ENCODE data around the gene SBK2. TPM values are rescaled to one million over a fixed set of nuclear protein-coding genes. Genes with fewer than 3 reads are reported as not detected.
A peak's percentile ranks its signal among the peaks of the same experiment; 100 is the strongest.

SBK2 gene
- total RNA-seq, 1 donor from 2014 or later, result 4.2 TPM

DNA sequence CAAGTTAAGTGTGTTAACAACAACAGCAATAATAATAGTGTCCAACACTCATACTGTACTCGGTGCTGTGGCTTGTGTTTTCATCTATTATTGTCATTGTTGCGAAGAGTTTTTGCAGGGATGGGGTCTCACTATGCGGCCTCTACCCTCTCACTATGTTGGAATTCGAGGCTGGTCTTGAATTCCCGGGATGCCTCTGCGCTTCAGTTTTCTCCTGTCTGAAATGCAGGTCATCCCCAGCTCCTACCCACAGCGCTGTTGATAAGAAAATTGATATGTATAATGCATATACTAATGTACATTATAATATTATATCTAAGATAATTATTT is 13.4 kb upstream of the SBK2 start:
- peak overlapping the region; percentile 95 for H3K27ac Mint-ChIP-seq (ENCODE audit: unreplicated experiment)
- Histone ChIP-seq H3K9ac (ENCODE audit: low read length) (peak overlapping the region; percentile 86), H2AFZ (ENCODE audit: low read depth, low read length) (peak overlapping the region; percentile 65), H3K36me3 (ENCODE audit: insufficient read depth, low read length) (no peaks in the 10 kb centered on the region), H3K27ac (ENCODE audit: low read depth, low read length) (peak overlapping the region; percentile 99), H3K4me2 (ENCODE audit: low read length) (peak overlapping the region; percentile 83), H3K27me3 (ENCODE audit: insufficient read depth, low read length) (no peaks in the 10 kb centered on the region), H4K20me1 (ENCODE audit: insufficient read depth, low read length) (no peaks in the 10 kb centered on the region), H3K4me1 (ENCODE audit: insufficient read depth, low read length) (peaks cover 41% of the 10 kb centered on the region), H3K79me2 (ENCODE audit: insufficient read depth, low read length) (no peaks in the 10 kb centered on the region), H3K4me3 (ENCODE audit: insufficient read depth, low read depth, low read length) (peak overlapping the region; percentile 40), H3K9me3 (ENCODE audit: insufficient read depth, low read depth, low read length) (no peaks in the 10 kb centered on the region)
- FAIRE-seq, result no peak
- no peaks in the 10 kb centered on the region for H3K9me3 Mint-ChIP-seq (ENCODE audit: unreplicated experiment)
- H3K4me1 Mint-ChIP-seq (ENCODE audit: low read depth, unreplicated experiment), result peaks cover 35% of the 10 kb centered on the region
- H3K4me3 Mint-ChIP-seq (ENCODE audit: unreplicated experiment), result peak overlapping the region; percentile 58
- peaks cover 2% of the 10 kb centered on the region for H3K36me3 Mint-ChIP-seq (ENCODE audit: low read depth, unreplicated experiment)
- no peaks in the 10 kb centered on the region for H3K27me3 Mint-ChIP-seq (ENCODE audit: low read depth, unreplicated experiment)
- peak; percentile 49 for DNase-seq (ENCODE audit: low read depth)
- TF ChIP-seq CTCF (IDR thresholded peaks at IDR 0.05; ENCODE audit: insufficient read depth, low read depth, low read length) (no peak), EZH2 (IDR thresholded peaks at IDR 0.05; ENCODE audit: insufficient read depth, low read length) (no peak)

GRCh38 chr19:55549500-55550320 is 12.8 kb upstream of the SBK2 start:
- no peak for TF ChIP-seq EZH2 (IDR thresholded peaks at IDR 0.05; ENCODE audit: insufficient read depth, low read length)
- no peak for TF ChIP-seq CTCF (IDR thresholded peaks at IDR 0.05; ENCODE audit: insufficient read depth, low read depth, low read length)
- Histone ChIP-seq H3K4me2 (ENCODE audit: low read length) (peak overlapping the region; percentile 83), H3K9me3 (ENCODE audit: insufficient read depth, low read depth, low read length) (no peaks in the 10 kb centered on the region), H3K4me1 (ENCODE audit: insufficient read depth, low read length) (peaks cover 41% of the 10 kb centered on the region), H3K9ac (ENCODE audit: low read length) (peak overlapping the region; percentile 86), H3K36me3 (ENCODE audit: insufficient read depth, low read length) (no peaks in the 10 kb centered on the region), H3K79me2 (ENCODE audit: insufficient read depth, low read length) (no peaks in the 10 kb centered on the region), H2AFZ (ENCODE audit: low read depth, low read length) (peak overlapping the region; percentile 65), H3K27ac (ENCODE audit: low read depth, low read length) (peak overlapping the region; percentile 99), H4K20me1 (ENCODE audit: insufficient read depth, low read length) (no peaks in the 10 kb centered on the region), H3K4me3 (ENCODE audit: insufficient read depth, low read depth, low read length) (peak overlapping the region; percentile 40), H3K27me3 (ENCODE audit: insufficient read depth, low read length) (no peaks in the 10 kb centered on the region)
- no peaks in the 10 kb centered on the region for H3K27me3 Mint-ChIP-seq (ENCODE audit: low read depth, unreplicated experiment)
- FAIRE-seq (no peak), DNase-seq (ENCODE audit: low read depth) (peak; percentile 93)
- peak overlapping the region; percentile 95 for H3K27ac Mint-ChIP-seq (ENCODE audit: unreplicated experiment)
- H3K36me3 Mint-ChIP-seq (ENCODE audit: low read depth, unreplicated experiment), result peaks cover 2% of the 10 kb centered on the region
- no peaks in the 10 kb centered on the region for H3K9me3 Mint-ChIP-seq (ENCODE audit: unreplicated experiment)
- H3K4me1 Mint-ChIP-seq (ENCODE audit: low read depth, unreplicated experiment), result peaks cover 38% of the 10 kb centered on the region
- H3K4me3 Mint-ChIP-seq (ENCODE audit: unreplicated experiment), result peak overlapping the region; percentile 58
